Liver (tissue), 9 donors: ENCODE data around the gene RASL10A. TPM values are rescaled to one million over a fixed set of nuclear protein-coding genes. Genes with fewer than 3 reads are reported as not detected.

Source experiments
- DNase-seq: peaks from one replicate; pipeline ENCODE4 v3.0.0-alpha.2; 2017; ENCODE audit warnings: low spot score
- H3K27ac ChIP-seq, 2 donors: one replicate each; pipeline ENCODE4 v1.7.0; 2013; ENCODE audit warnings: inconsistent platforms in 2 of 2, low read length in 2 of 2, control low read depth in 1 of 2, low read depth in 1 of 2, mild to moderate bottlenecking in 1 of 2
- H3K27me3 ChIP-seq, 4 donors: one replicate each; pipeline versions ENCODE4 v1.6.1 to v1.7.0; 2013; ENCODE audit warnings: low read length in 3 of 4, inconsistent platforms in 1 of 4, mild to moderate bottlenecking in 1 of 4, moderate library complexity in 1 of 4; ENCODE audit not compliant: control insufficient read depth in 4 of 4, insufficient read depth in 4 of 4
- H3K36me3 ChIP-seq, 4 donors: one replicate each; pipeline versions ENCODE4 v1.6.1 to v1.7.0; 2013; ENCODE audit warnings: low read length in 3 of 4, mild to moderate bottlenecking in 3 of 4, low read depth in 1 of 4, moderate library complexity in 1 of 4; ENCODE audit not compliant: control insufficient read depth in 4 of 4, insufficient read depth in 3 of 4
- H3K4me1 ChIP-seq, 4 donors: one replicate each; pipeline versions ENCODE4 v1.6.1 to v1.7.0; 2013; ENCODE audit warnings: low read length in 3 of 4, mild to moderate bottlenecking in 3 of 4, moderate library complexity in 1 of 4; ENCODE audit not compliant: control insufficient read depth in 4 of 4, insufficient read depth in 4 of 4
- H3K4me3 ChIP-seq, 3 donors: one replicate each; pipeline versions ENCODE4 v1.6.1 to v1.7.0; 2013; ENCODE audit warnings: low read length in 3 of 3, control low read depth in 1 of 3, low read depth in 1 of 3, mild to moderate bottlenecking in 1 of 3
- H3K9ac ChIP-seq, 2 donors: one replicate each; pipeline ENCODE4 v1.7.0; 2013; ENCODE audit warnings: low read length in 2 of 2, mild to moderate bottlenecking in 2 of 2, moderate library complexity in 2 of 2, control low read depth in 1 of 2, low read depth in 1 of 2
- H3K9me3 ChIP-seq, 4 donors: one replicate each; pipeline versions ENCODE4 v1.6.1 to v1.7.0; 2013; ENCODE audit warnings: low read length in 3 of 4; ENCODE audit not compliant: control insufficient read depth in 4 of 4
- EGR1 ChIP-seq, 2 donors: IDR thresholded peaks; 2 replicates each; pipeline ENCODE4 v1.6.1; 2016 to 2018; ENCODE audit warnings: antibody characterized with exemption in 2 of 2, low read depth in 2 of 2
- FOXA1 ChIP-seq: IDR thresholded peaks from 2 replicates; pipeline ENCODE4 v1.6.1; 2016; ENCODE audit warnings: antibody characterized with exemption
- FOXA2 ChIP-seq: IDR thresholded peaks from 2 replicates; pipeline ENCODE4 v1.6.1; 2016; ENCODE audit warnings: antibody characterized with exemption
- GABPA ChIP-seq, 2 donors: IDR thresholded peaks in 1 of 2; conservative IDR thresholded peaks in 1 of 2; 2 replicates each; pipeline ENCODE4 v1.6.1; 2016; ENCODE audit warnings: antibody characterized with exemption in 2 of 2, mild to moderate bottlenecking in 1 of 2, moderate library complexity in 1 of 2
- HNF4A ChIP-seq, 2 donors: conservative IDR thresholded peaks; 2 replicates each; pipeline ENCODE4 v1.6.1; 2016; ENCODE audit warnings: antibody characterized with exemption in 2 of 2, mild to moderate bottlenecking in 2 of 2
- HNF4G ChIP-seq: IDR thresholded peaks from 2 replicates; pipeline ENCODE4 v1.6.1; 2016; ENCODE audit warnings: antibody characterized with exemption
- JUND ChIP-seq, 2 donors: IDR thresholded peaks; 2 replicates each; pipeline ENCODE4 v1.6.1; 2016; ENCODE audit warnings: antibody characterized with exemption in 2 of 2
- NR2F2 ChIP-seq: IDR thresholded peaks from 2 replicates; pipeline ENCODE4 v1.6.1; 2016; ENCODE audit warnings: antibody characterized with exemption
- RAD21 ChIP-seq, 2 donors: IDR thresholded peaks; 2 replicates each; pipeline ENCODE4 v1.6.1; 2016; ENCODE audit warnings: antibody characterized with exemption in 2 of 2, mild to moderate bottlenecking in 2 of 2
- SP1 ChIP-seq: IDR thresholded peaks from 2 replicates; pipeline ENCODE4 v1.6.1; 2018; ENCODE audit warnings: antibody characterized with exemption, mild to moderate bottlenecking
- TAF1 ChIP-seq: conservative IDR thresholded peaks from 2 replicates; pipeline ENCODE4 v1.6.1; 2016; ENCODE audit warnings: antibody characterized with exemption, mild to moderate bottlenecking
- YY1 ChIP-seq: IDR thresholded peaks from 2 replicates; pipeline ENCODE4 v1.6.1; 2016; ENCODE audit warnings: antibody characterized with exemption, mild to moderate bottlenecking
- WGBS: extraction: QIAGEN DNeasy Blood & Tissue Kit; methylation state at CpG from one replicate; pipeline ENCODE4 v1.1.7; 2013; 5-methylcytosine and 5-hydroxymethylcytosine counted together
- polyA plus RNA-seq, 2 donors: library from polyadenylated mRNA; stranded (reverse) in 1 of 2; unstranded in 1 of 2; fragments of 200-250 nt in 1 of 2; fragments of >200 nt in 1 of 2; fragmentation: Nextera tagmentation in 1 of 2; extraction: Ambion mirVana in 1 of 2; gene quantifications; one replicate each; pipeline versions ENCODE4 v1.2.1 to v1.2.3, GENCODE V29; 2013 to 2015
- total RNA-seq, 2 donors: library from RNA; depleted of rRNA; stranded (reverse); fragments of >200 nt; gene quantifications; one replicate each; pipeline ENCODE4 v1.2.3, GENCODE V29; 2014
- TF ChIP-seq, protein P1 (sequence below): IDR thresholded peaks from 2 replicates; pipeline ENCODE4 v1.6.1; 2016; ENCODE audit warnings: antibody characterized with exemption
- TF ChIP-seq, protein P2 (sequence below): IDR thresholded peaks from 2 replicates; pipeline ENCODE4 v1.6.1; 2016; ENCODE audit warnings: antibody characterized with exemption
- TF ChIP-seq, protein P3 (sequence below): IDR thresholded peaks from 2 replicates; pipeline ENCODE4 v1.6.1; 2016; ENCODE audit warnings: antibody characterized with exemption
- TF ChIP-seq, protein P4 (sequence below): IDR thresholded peaks from 2 replicates; pipeline ENCODE4 v1.6.1; 2016; ENCODE audit warnings: antibody characterized with exemption, mild to moderate bottlenecking
- donor health status: healthy.
- donor health status: healthy.
- donor health status: healthy.
- donor health status: healthy.
- donor health status: healthy.

RASL10A gene
- total and polyA plus RNA-seq, 4 donors: 0.10 to 0.79 (median 0.47) TPM

DNA sequence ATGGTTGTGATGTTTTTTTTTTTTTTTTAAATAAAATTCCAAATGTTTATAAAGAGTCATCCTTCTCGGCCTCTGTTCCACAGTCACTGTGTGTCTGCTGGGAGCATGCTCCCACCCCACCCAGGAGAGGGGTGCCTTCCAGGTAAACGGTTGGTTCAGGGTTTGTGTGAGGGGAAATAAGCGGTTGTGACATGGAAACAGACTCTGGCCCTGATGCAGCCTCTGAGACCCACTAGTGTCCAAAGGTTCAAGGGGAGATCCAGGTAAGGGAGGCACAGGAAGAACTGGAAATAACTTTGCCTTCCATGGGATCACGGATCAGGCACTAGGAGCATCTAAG, 15.1 kb downstream of the RASL10A start:
- no peak for DNase-seq

DNA sequence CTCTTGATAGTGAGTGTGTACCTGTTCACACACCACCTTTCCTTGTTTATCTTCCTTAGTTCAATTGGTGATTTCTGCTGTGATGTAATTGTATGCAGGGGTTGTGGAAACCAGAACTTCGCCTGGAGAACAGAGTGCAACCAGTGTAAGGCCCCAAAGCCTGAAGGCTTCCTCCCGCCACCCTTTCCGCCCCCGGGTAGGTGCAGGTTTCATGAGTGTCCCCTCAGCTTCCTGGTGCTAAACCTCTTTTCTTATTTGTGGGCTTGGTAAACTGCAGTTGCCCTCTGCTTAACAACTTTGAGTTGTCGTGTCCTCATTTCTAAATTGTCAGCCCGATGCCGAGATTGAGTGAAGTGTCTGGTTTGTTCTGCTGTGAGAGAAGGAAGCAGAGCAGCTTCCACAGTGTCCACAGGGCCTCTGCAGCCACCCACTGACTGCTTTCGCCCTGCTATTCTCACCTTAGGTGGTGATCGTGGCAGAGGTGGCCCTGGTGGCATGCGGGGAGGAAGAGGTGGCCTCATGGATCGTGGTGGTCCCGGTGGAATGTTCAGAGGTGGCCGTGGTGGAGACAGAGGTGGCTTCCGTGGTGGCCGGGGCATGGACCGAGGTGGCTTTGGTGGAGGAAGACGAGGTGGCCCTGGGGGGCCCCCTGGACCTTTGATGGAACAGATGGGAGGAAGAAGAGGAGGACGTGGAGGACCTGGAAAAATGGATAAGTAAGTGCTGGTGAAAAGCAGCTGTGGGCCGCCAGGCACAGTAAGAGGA, 16.2 kb downstream of the RASL10A start:
- peaks cover 4 to 22% (median 16%) of the 10 kb centered on the region in 4 donors for H3K4me1 ChIP-seq
- peaks cover 19 to 61% (median 53%) of the 10 kb centered on the region in 4 donors for H3K36me3 ChIP-seq
- H3K27ac ChIP-seq: no peak overlapping the region
- H3K27me3 ChIP-seq: no peaks in the 10 kb centered on the region
- H3K9ac ChIP-seq: no peak overlapping the region
- 93% methylated on average over 19 of the region's 19 CpGs for WGBS
- no peak for TF ChIP-seq FOXA1
- no peak for TF ChIP-seq TAF1
- TF ChIP-seq HNF4G: no peak
- no peak for TF ChIP-seq JUND (IDR thresholded peaks at IDR 0.05)
- no peak for TF ChIP-seq EGR1 (IDR thresholded peaks at IDR 0.05; ENCODE audit: low read depth in 2 of 2)
- no peak for TF ChIP-seq FOXA2
- TF ChIP-seq, protein P1, sequence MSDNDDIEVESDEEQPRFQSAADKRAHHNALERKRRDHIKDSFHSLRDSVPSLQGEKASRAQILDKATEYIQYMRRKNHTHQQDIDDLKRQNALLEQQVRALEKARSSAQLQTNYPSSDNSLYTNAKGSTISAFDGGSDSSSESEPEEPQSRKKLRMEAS: no peak
- TF ChIP-seq, protein P2, sequence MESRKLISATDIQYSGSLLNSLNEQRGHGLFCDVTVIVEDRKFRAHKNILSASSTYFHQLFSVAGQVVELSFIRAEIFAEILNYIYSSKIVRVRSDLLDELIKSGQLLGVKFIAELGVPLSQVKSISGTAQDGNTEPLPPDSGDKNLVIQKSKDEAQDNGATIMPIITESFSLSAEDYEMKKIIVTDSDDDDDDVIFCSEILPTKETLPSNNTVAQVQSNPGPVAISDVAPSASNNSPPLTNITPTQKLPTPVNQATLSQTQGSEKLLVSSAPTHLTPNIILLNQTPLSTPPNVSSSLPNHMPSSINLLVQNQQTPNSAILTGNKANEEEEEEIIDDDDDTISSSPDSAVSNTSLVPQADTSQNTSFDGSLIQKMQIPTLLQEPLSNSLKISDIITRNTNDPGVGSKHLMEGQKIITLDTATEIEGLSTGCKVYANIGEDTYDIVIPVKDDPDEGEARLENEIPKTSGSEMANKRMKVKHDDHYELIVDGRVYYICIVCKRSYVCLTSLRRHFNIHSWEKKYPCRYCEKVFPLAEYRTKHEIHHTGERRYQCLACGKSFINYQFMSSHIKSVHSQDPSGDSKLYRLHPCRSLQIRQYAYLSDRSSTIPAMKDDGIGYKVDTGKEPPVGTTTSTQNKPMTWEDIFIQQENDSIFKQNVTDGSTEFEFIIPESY: no peak
- no peak for TF ChIP-seq GABPA (IDR thresholded peaks at IDR 0.05 in 1 of 2, conservative IDR thresholded peaks at IDR 0.05 in 1 of 2)
- TF ChIP-seq HNF4A (conservative IDR thresholded peaks at IDR 0.05): no peak
- TF ChIP-seq RAD21 (IDR thresholded peaks at IDR 0.05): no peak
- TF ChIP-seq YY1: no peak
- TF ChIP-seq, protein P3, sequence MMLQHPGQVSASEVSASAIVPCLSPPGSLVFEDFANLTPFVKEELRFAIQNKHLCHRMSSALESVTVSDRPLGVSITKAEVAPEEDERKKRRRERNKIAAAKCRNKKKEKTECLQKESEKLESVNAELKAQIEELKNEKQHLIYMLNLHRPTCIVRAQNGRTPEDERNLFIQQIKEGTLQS: no peak
- TF ChIP-seq NR2F2: no peak
- no peaks in the 10 kb centered on the region for H3K9me3 ChIP-seq
- no peak overlapping the region for H3K4me3 ChIP-seq
- DNase-seq: no peak

More for the DNA sequence above, 15.1 kb downstream of the RASL10A start:
- Histone ChIP-seq H3K4me1 (peaks cover 4 to 22% (median 16%) of the 10 kb centered on the region in 4 donors), H3K9ac (no peak overlapping the region), H3K27ac (no peak overlapping the region), H3K36me3 (peaks cover 17 to 52% (median 43%) of the 10 kb centered on the region in 4 donors), H3K9me3 (no peaks in the 10 kb centered on the region), H3K4me3 (no peak overlapping the region), H3K27me3 (no peaks in the 10 kb centered on the region)
- 80% methylated on average over 4 of the region's 4 CpGs for WGBS
- no peak for TF ChIP-seq JUND (IDR thresholded peaks at IDR 0.05)
- TF ChIP-seq, protein P4, sequence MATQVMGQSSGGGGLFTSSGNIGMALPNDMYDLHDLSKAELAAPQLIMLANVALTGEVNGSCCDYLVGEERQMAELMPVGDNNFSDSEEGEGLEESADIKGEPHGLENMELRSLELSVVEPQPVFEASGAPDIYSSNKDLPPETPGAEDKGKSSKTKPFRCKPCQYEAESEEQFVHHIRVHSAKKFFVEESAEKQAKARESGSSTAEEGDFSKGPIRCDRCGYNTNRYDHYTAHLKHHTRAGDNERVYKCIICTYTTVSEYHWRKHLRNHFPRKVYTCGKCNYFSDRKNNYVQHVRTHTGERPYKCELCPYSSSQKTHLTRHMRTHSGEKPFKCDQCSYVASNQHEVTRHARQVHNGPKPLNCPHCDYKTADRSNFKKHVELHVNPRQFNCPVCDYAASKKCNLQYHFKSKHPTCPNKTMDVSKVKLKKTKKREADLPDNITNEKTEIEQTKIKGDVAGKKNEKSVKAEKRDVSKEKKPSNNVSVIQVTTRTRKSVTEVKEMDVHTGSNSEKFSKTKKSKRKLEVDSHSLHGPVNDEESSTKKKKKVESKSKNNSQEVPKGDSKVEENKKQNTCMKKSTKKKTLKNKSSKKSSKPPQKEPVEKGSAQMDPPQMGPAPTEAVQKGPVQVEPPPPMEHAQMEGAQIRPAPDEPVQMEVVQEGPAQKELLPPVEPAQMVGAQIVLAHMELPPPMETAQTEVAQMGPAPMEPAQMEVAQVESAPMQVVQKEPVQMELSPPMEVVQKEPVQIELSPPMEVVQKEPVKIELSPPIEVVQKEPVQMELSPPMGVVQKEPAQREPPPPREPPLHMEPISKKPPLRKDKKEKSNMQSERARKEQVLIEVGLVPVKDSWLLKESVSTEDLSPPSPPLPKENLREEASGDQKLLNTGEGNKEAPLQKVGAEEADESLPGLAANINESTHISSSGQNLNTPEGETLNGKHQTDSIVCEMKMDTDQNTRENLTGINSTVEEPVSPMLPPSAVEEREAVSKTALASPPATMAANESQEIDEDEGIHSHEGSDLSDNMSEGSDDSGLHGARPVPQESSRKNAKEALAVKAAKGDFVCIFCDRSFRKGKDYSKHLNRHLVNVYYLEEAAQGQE: no peak
- no peak for TF ChIP-seq HNF4A (conservative IDR thresholded peaks at IDR 0.05)
- no peak for TF ChIP-seq SP1
- TF ChIP-seq, protein P1: no peak
- no peak for TF ChIP-seq EGR1 (IDR thresholded peaks at IDR 0.05; ENCODE audit: low read depth in 2 of 2)
- TF ChIP-seq, protein P3: no peak
- no peak for TF ChIP-seq RAD21 (IDR thresholded peaks at IDR 0.05)
- no peak for TF ChIP-seq FOXA2
- no peak for TF ChIP-seq TAF1
- TF ChIP-seq NR2F2: no peak
- no peak for TF ChIP-seq FOXA1
